Omental fat pad (tissue), 4 donors: Measurements from ENCODE around the gene CLPTM1. TPM values are rescaled to one million over a fixed set of nuclear protein-coding genes. Genes with fewer than 3 reads are reported as not detected.

Experiments
- ATAC-seq: fragments of 150-250 bp; one replicate; pipeline ENCODE4 v1.9.1; 2016; ENCODE audit warnings: mild to moderate bottlenecking, moderate library complexity; ENCODE audit not compliant: low FRiP score
- DNase-seq: peaks from one replicate; pipeline ENCODE4 v3.0.0-alpha.2; 2019; ENCODE audit warnings: low spot score
- CTCF ChIP-seq, 3 donors: fragments of 450-650 bp; IDR thresholded peaks; one replicate each; pipeline ENCODE4 v1.5.1; 2016 to 2017; ENCODE audit warnings: antibody characterized with exemption in 3 of 3, mild to moderate bottlenecking in 3 of 3, moderate library complexity in 2 of 3
- total RNA-seq, 4 donors: library from RNA; depleted of rRNA; stranded (reverse); fragments of >200 nt; gene quantifications; one replicate each; pipeline ENCODE4 v1.1.0, GENCODE V29; 2016

The CLPTM1 gene
- total RNA-seq, 4 donors from 2014 or later, result 58.8 to 77.5 (median 70.2) TPM

- ATAC-seq, result no peak
- no peak for DNase-seq
These were observed 48.3 kb downstream of the CLPTM1 start for GRCh38 chr19:45003485-45003884.

GRCh38 chr19:45005787-45006186, 50.6 kb downstream of the CLPTM1 start:
- TF ChIP-seq CTCF (IDR thresholded peaks at IDR 0.05), result no peak
- DNase-seq (no peak), ATAC-seq (no peak)

More at GRCh38 chr19:45003485-45003884, 48.3 kb downstream of the CLPTM1 start:
- TF ChIP-seq CTCF (IDR thresholded peaks at IDR 0.05), result no peak

GRCh38 chr19:45008552-45008951, 53.4 kb downstream of the CLPTM1 start:
- ATAC-seq (no peak), DNase-seq (no peak)
- no peak for TF ChIP-seq CTCF (IDR thresholded peaks at IDR 0.05)

- no peak for TF ChIP-seq CTCF (IDR thresholded peaks at IDR 0.05)
- DNase-seq, result no peak
- ATAC-seq, result no peak
These were observed 54.6 kb downstream of the CLPTM1 start for GRCh38 chr19:45009625-45010255.

- DNase-seq (no peak), ATAC-seq (no peak)
- no peak for TF ChIP-seq CTCF (IDR thresholded peaks at IDR 0.05)
These were observed 55.1 kb downstream of the CLPTM1 start for GRCh38 chr19:45010306-45010705.

GRCh38 chr19:45011959-45012358, 56.8 kb downstream of the CLPTM1 start:
- no peak for ATAC-seq
- no peak for DNase-seq
- no peak for TF ChIP-seq CTCF (IDR thresholded peaks at IDR 0.05)
